ENCODE data around the gene RASSF4. TPM values are rescaled to one million over a fixed set of nuclear protein-coding genes. Genes with fewer than 3 reads are reported as not detected.

RASSF4 gene
- total RNA-seq, 4 donors from 2014 or later = 1.7 to 22.5 (median 7.4) TPM

GRCh38 chr10:44926751-44927351 lies 32.8 kb upstream of the RASSF4 start:
- Histone ChIP-seq H3K27ac (no peak overlapping the region), H3K9me3 (no peaks in the 10 kb centered on the region), H3K4me3 (no peak overlapping the region), H3K4me1 (no peaks in the 10 kb centered on the region), H3K36me3 (no peaks in the 10 kb centered on the region), H3K27me3 (no peaks in the 10 kb centered on the region)
- TF ChIP-seq POLR2A (IDR thresholded peaks at IDR 0.05) = no peak
- no peak for TF ChIP-seq CTCF (IDR thresholded peaks at IDR 0.05)
- no peak for DNase-seq
- intact Hi-C loops (cut with DNase I) = no loop called here
- WGBS, 2 donors = 31 to 50% methylated on average over 4 to 6 of the region's 10 CpGs

DNA sequence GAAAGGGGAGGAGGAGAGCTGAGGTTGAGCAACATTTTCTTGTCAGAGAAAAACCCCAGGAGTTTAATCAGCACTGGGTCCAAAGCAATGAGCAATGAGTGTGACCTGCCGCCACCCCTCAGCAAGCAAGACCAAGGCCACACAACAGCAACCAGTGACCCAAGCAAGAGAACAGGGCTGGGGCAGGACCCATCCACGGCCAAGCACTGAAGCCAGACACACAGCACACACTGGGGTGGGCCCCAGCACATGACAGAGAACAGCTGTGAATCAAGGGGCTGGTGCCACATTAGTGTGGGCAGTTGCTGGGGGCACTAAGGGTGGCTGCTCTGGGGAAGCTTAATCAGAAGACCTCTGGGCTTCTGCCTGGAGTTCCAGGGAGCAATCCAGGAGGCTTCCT lies 32.2 kb upstream of the RASSF4 start:
- no peak for DNase-seq
- H3K27me3 ChIP-seq = no peaks in the 10 kb centered on the region
- intact Hi-C loops (cut with DNase I) = no loop called here
- H3K4me1 ChIP-seq = peaks cover 0 to 2% (median 0%) of the 10 kb centered on the region in 3 donors
- TF ChIP-seq POLR2A (IDR thresholded peaks at IDR 0.05) = no peak
- TF ChIP-seq CTCF (IDR thresholded peaks at IDR 0.05) = no peak
- no peak overlapping the region for H3K27ac ChIP-seq
- WGBS, 2 donors = 41 to 49% methylated on average over 2 of the region's 2 CpGs
- no peaks in the 10 kb centered on the region for H3K36me3 ChIP-seq
- H3K9me3 ChIP-seq = no peaks in the 10 kb centered on the region
- H3K4me3 ChIP-seq = no peak overlapping the region

DNA sequence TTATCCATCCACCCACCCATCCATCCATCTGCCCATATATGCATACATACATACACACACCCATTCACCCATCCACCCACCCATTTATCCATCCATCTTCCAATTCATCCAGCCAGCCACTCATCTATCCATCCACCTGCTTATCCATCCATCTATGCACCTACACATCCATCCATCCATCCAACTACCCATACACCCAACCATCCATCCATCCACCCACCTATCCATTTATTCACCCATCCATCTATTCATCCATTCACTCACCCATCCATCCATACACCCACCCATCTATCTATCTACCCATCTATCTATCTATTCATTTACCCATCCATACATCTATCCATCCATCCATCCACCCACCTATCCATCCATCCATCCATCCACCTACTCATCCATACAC lies 31.1 kb upstream of the RASSF4 start:
- TF ChIP-seq CTCF (IDR thresholded peaks at IDR 0.05) (no peak), POLR2A (IDR thresholded peaks at IDR 0.05) (no peak)
- peaks cover 0 to 12% (median 3%) of the 10 kb centered on the region in 3 donors for H3K4me1 ChIP-seq
- intact Hi-C loops (cut with DNase I) = no loop called here

GRCh38 chr10:44929356-44930255 lies 30.0 kb upstream of the RASSF4 start:
- no peak for DNase-seq
- intact Hi-C loops (cut with DNase I) = loop anchor here (5.0 kb wide), 1 partner anchor 43 kb away; no protein-coding TSS in a partner anchor

More for the DNA sequence above, 31.1 kb upstream of the RASSF4 start:
- H3K27me3 ChIP-seq = no peaks in the 10 kb centered on the region
- H3K36me3 ChIP-seq = no peaks in the 10 kb centered on the region
- H3K4me3 ChIP-seq = no peak overlapping the region
- DNase-seq = no peak
- no peak overlapping the region for H3K27ac ChIP-seq
- H3K9me3 ChIP-seq = no peaks in the 10 kb centered on the region

More at GRCh38 chr10:44929356-44930255, 30.0 kb upstream of the RASSF4 start:
- 65 to 82% methylated on average over 4 to 8 of the region's 8 CpGs for WGBS, 2 donors
- Histone ChIP-seq H3K9me3 (no peaks in the 10 kb centered on the region), H3K27me3 (no peaks in the 10 kb centered on the region), H3K27ac (no peak overlapping the region), H3K36me3 (no peaks in the 10 kb centered on the region), H3K4me1 (peaks cover 0 to 12% (median 3%) of the 10 kb centered on the region in 3 donors), H3K4me3 (no peak overlapping the region)
- TF ChIP-seq CTCF (IDR thresholded peaks at IDR 0.05) = no peak

All from esophagus squamous epithelium (tissue), 5 donors.